ENCODE results near the gene ZNF585A. TPM values are rescaled to one million over a fixed set of nuclear protein-coding genes. Genes with fewer than 3 reads are reported as not detected.

ZNF585A gene
- total RNA-seq, 4 donors from 2014 or later = 3.2 to 14.1 (median 11.1) TPM

- 89 to 95% methylated on average over 1 of the region's 1 CpG for WGBS, 2 donors
- intact Hi-C loops (cut with DNase I; ENCODE audit: low total_unique reads) = no loop called here
- no peak for DNase-seq (ENCODE audit: low spot score in 2 of 2)
- no peak for TF ChIP-seq POLR2A (IDR thresholded peaks at IDR 0.05)
- TF ChIP-seq, protein P1, sequence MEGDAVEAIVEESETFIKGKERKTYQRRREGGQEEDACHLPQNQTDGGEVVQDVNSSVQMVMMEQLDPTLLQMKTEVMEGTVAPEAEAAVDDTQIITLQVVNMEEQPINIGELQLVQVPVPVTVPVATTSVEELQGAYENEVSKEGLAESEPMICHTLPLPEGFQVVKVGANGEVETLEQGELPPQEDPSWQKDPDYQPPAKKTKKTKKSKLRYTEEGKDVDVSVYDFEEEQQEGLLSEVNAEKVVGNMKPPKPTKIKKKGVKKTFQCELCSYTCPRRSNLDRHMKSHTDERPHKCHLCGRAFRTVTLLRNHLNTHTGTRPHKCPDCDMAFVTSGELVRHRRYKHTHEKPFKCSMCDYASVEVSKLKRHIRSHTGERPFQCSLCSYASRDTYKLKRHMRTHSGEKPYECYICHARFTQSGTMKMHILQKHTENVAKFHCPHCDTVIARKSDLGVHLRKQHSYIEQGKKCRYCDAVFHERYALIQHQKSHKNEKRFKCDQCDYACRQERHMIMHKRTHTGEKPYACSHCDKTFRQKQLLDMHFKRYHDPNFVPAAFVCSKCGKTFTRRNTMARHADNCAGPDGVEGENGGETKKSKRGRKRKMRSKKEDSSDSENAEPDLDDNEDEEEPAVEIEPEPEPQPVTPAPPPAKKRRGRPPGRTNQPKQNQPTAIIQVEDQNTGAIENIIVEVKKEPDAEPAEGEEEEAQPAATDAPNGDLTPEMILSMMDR (IDR thresholded peaks at IDR 0.05) = no peak
- H3K4me3 ChIP-seq (ENCODE audit: low read depth, poor library complexity, severe bottlenecking) = no peak overlapping the region
Measured at GRCh38 chr19:37098570-37098969, 73.9 kb downstream of the ZNF585A start.

- no peak for TF ChIP-seq POLR2A (IDR thresholded peaks at IDR 0.05)
- TF ChIP-seq, protein P1 (IDR thresholded peaks at IDR 0.05) = no peak
- no peak for DNase-seq (ENCODE audit: low spot score in 2 of 2)
- H3K4me3 ChIP-seq (ENCODE audit: low read depth, poor library complexity, severe bottlenecking) = no peak overlapping the region
- 93 to 94% methylated on average over 1 of the region's 1 CpG for WGBS, 2 donors
- intact Hi-C loops (cut with DNase I; ENCODE audit: low total_unique reads) = no loop called here
Measured at GRCh38 chr19:37095859-37096258, 76.6 kb downstream of the ZNF585A start.

Other genes starting within 250 kb of the ZNF585A start
- 10 to 100 TPM in 3 of 4 donors, 1 to 10 TPM in 1; 8.7 to 28.5 (median 12.6) TPM for gene ZNF420, start 94.3 kb downstream of the ZNF585A start, total RNA-seq
- gene ZNF585B, start 37.8 kb upstream of the ZNF585A start, total RNA-seq = 10 to 100 TPM in 2 of 4 donors, 1 to 10 TPM in 2; 5.3 to 14.6 (median 10.7) TPM
- 1 to 10 TPM; 4.1 to 6.9 (median 5.2) TPM for gene ZNF383, start 45.5 kb upstream of the ZNF585A start, total RNA-seq
- 1 to 10 TPM; 3.3 to 7.8 (median 4.3) TPM for gene ZNF527, start 198.4 kb upstream of the ZNF585A start, total RNA-seq

Measured in lower leg skin (tissue), 4 donors.